ENCODE results near the gene KCNC3. TPM values are rescaled to one million over a fixed set of nuclear protein-coding genes. Genes with fewer than 3 reads are reported as not detected.

The KCNC3 gene
- total and polyA plus RNA-seq, 2 experiments from 2014 or later = 1.3 to 3.4 TPM

DNA sequence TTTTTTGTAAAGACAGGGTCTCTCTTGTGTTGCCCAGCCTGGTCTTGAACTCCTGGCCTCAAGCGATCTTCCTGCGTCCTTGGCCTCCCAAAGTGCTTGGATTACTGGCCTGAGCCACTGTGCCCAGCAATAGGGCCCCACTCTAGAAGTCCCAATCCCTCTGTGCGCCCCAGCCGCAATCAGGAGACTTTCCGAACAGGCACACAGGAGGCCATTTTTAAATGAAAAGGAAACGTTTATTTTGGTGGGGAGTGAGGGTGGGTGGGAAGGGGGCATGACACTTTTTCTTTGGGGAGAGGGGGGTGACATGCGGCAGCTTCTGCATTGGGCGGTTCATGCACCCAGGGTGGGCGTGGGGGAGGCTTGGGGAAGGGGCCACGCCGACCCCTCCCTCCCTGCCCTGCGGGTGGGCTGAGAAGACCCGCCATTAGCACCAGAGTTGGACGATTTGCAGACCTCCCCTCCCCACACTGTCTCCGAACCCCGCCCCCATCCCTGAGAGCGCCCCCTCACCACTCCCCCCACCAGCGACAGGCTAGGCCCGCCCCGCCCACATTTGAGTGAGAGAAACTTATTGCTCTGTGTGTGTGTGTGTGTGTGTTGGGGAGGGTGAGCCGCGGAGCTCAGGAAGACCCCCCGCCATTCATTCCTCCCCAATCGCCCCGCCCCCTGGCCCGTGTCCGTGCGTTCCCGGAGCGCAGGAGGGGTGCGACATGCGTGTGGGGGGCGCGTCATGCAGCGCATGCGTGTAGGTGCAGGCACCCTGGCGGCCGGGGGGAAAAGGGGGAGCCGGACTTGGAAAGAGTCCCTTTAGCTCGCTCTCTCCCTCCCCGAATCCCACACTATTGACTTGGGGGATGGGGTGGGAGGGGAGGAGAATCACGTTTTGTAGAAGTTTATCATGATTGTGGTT lies 17.2 kb downstream of the KCNC3 start:
- H3K4me3 Mint-ChIP-seq = no peak overlapping the region
- peak; percentile 96 for DNase-seq (ENCODE audit: low spot score)
- peak overlapping the region; percentile 95 for H3K4me2 ChIP-seq
- H3K9me3 Mint-ChIP-seq = peaks cover 88% of the 10 kb centered on the region
- H2AFZ ChIP-seq = peak overlapping the region; percentile 16; the same call in 1 of the 2 replicates
- peaks cover 32% of the 10 kb centered on the region for H3F3A ChIP-seq (replicated peaks; ENCODE audit: low read depth)
- TF ChIP-seq, protein P1, sequence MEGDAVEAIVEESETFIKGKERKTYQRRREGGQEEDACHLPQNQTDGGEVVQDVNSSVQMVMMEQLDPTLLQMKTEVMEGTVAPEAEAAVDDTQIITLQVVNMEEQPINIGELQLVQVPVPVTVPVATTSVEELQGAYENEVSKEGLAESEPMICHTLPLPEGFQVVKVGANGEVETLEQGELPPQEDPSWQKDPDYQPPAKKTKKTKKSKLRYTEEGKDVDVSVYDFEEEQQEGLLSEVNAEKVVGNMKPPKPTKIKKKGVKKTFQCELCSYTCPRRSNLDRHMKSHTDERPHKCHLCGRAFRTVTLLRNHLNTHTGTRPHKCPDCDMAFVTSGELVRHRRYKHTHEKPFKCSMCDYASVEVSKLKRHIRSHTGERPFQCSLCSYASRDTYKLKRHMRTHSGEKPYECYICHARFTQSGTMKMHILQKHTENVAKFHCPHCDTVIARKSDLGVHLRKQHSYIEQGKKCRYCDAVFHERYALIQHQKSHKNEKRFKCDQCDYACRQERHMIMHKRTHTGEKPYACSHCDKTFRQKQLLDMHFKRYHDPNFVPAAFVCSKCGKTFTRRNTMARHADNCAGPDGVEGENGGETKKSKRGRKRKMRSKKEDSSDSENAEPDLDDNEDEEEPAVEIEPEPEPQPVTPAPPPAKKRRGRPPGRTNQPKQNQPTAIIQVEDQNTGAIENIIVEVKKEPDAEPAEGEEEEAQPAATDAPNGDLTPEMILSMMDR (conservative IDR thresholded peaks at IDR 0.05; ENCODE audit: low read depth in 2 of 2) = no peak
- TF ChIP-seq POLR2AphosphoS5 (IDR thresholded peaks at IDR 0.05; ENCODE audit: low read depth) = peak; percentile 71
- H3K36me3 Mint-ChIP-seq (ENCODE audit: low read depth) = peaks cover 30% of the 10 kb centered on the region
- no peaks in the 10 kb centered on the region for H3K4me1 Mint-ChIP-seq
- peak overlapping the region; percentile 88 for H3K27ac ChIP-seq (ENCODE audit: low read depth)
- H4K20me1 ChIP-seq (replicated peaks; ENCODE audit: insufficient read depth) = no peaks in the 10 kb centered on the region
- no peak for ATAC-seq
- peaks cover 12% of the 10 kb centered on the region for H3K4me1 ChIP-seq (ENCODE audit: insufficient read depth)
- no peak overlapping the region for H3K27ac Mint-ChIP-seq
- no peaks in the 10 kb centered on the region for H3K79me2 ChIP-seq (replicated peaks; ENCODE audit: insufficient read depth)
- peaks cover 11% of the 10 kb centered on the region for H3K27me3 ChIP-seq (ENCODE audit: insufficient read depth)
- H3K27me3 Mint-ChIP-seq (ENCODE audit: insufficient read depth, low read depth, poor library complexity) = peaks cover 10% of the 10 kb centered on the region
- H3K4me3 ChIP-seq = peak overlapping the region; percentile 79
- H3K36me3 ChIP-seq (ENCODE audit: insufficient read depth) = peaks cover 6% of the 10 kb centered on the region; the same call in 1 of the 2 replicates
- H3K9me2 ChIP-seq (ENCODE audit: insufficient read depth) = no peaks in the 10 kb centered on the region

DNA sequence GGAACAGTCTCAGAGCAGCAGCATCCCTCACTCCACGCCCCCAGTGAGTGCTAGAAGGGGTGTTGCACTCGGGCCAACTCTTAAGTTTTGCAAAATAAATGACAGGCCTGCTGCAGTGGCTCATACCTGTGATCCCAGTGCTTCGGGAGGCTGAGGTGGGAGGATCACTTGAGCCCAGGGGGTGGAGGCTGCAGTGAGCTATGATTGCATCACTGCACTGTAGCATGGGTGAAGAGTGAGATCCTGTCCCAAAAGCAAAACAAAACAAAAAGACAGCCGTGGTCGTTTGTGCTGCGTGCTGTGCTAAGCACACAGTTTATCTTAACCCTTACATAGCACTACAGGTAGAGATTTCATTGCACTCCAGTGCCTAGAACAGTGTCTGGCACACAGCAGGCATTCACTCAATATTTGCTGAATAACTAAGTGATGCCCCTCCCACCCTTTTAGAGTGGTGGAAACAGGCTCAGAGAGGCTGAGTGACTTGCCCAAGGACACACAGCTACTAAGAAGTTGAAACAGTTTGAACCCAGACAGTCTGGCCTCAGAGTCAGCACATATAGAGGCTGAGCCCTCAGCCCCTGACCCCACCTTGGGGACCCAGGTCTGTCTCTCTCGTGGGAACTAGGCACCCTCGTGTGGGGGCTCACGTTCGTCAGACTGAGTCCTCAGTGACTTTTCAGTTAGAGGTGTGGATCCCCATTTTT lies 18.3 kb downstream of the KCNC3 start:
- peaks cover 37% of the 10 kb centered on the region for H3K36me3 Mint-ChIP-seq (ENCODE audit: low read depth)
- H3K4me1 ChIP-seq (ENCODE audit: insufficient read depth) = peaks cover 12% of the 10 kb centered on the region
- no peak overlapping the region for H3K27ac ChIP-seq (ENCODE audit: low read depth)
- peak overlapping the region; percentile 95 for H3K4me2 ChIP-seq
- H3F3A ChIP-seq (replicated peaks; ENCODE audit: low read depth) = peaks cover 28% of the 10 kb centered on the region
- H4K20me1 ChIP-seq (replicated peaks; ENCODE audit: insufficient read depth) = no peaks in the 10 kb centered on the region
- H3K4me1 Mint-ChIP-seq = no peaks in the 10 kb centered on the region
- H2AFZ ChIP-seq = no peak overlapping the region
- peaks cover 6% of the 10 kb centered on the region; the same call in 1 of the 2 replicates for H3K36me3 ChIP-seq (ENCODE audit: insufficient read depth)
- ATAC-seq = no peak
- H3K27ac Mint-ChIP-seq = no peak overlapping the region
- no peaks in the 10 kb centered on the region for H3K79me2 ChIP-seq (replicated peaks; ENCODE audit: insufficient read depth)
- DNase-seq (ENCODE audit: low spot score) = no peak
- H3K27me3 Mint-ChIP-seq (ENCODE audit: insufficient read depth, low read depth, poor library complexity) = peaks cover 6% of the 10 kb centered on the region
- no peaks in the 10 kb centered on the region for H3K9me2 ChIP-seq (ENCODE audit: insufficient read depth)
- peak overlapping the region; percentile 79 for H3K4me3 ChIP-seq
- H3K9me3 Mint-ChIP-seq = peaks cover 90% of the 10 kb centered on the region
- no peak overlapping the region for H3K4me3 Mint-ChIP-seq
- peaks cover 17% of the 10 kb centered on the region for H3K27me3 ChIP-seq (ENCODE audit: insufficient read depth)
- TF ChIP-seq JUNB (IDR thresholded peaks at IDR 0.05; ENCODE audit: unreplicated experiment) = no peak
- TF ChIP-seq NANOG (IDR thresholded peaks at IDR 0.05; ENCODE audit: borderline replicate concordance) = no peak
- no peak for TF ChIP-seq CREB1 (CRISPR knock-in tag; IDR thresholded peaks at IDR 0.05; ENCODE audit: low read depth)
- TF ChIP-seq ZNF331 (CRISPR knock-in tag; IDR thresholded peaks at IDR 0.05; ENCODE audit: low read depth) = no peak
- TF ChIP-seq STAT1 (IDR thresholded peaks at IDR 0.05; ENCODE audit: unreplicated experiment) = no peak
- no peak for TF ChIP-seq ZNF114 (CRISPR knock-in tag; IDR thresholded peaks at IDR 0.05)
- no peak for TF ChIP-seq EZH2phosphoT487 (IDR thresholded peaks at IDR 0.05; ENCODE audit: unreplicated experiment)
- TF ChIP-seq, protein P2, sequence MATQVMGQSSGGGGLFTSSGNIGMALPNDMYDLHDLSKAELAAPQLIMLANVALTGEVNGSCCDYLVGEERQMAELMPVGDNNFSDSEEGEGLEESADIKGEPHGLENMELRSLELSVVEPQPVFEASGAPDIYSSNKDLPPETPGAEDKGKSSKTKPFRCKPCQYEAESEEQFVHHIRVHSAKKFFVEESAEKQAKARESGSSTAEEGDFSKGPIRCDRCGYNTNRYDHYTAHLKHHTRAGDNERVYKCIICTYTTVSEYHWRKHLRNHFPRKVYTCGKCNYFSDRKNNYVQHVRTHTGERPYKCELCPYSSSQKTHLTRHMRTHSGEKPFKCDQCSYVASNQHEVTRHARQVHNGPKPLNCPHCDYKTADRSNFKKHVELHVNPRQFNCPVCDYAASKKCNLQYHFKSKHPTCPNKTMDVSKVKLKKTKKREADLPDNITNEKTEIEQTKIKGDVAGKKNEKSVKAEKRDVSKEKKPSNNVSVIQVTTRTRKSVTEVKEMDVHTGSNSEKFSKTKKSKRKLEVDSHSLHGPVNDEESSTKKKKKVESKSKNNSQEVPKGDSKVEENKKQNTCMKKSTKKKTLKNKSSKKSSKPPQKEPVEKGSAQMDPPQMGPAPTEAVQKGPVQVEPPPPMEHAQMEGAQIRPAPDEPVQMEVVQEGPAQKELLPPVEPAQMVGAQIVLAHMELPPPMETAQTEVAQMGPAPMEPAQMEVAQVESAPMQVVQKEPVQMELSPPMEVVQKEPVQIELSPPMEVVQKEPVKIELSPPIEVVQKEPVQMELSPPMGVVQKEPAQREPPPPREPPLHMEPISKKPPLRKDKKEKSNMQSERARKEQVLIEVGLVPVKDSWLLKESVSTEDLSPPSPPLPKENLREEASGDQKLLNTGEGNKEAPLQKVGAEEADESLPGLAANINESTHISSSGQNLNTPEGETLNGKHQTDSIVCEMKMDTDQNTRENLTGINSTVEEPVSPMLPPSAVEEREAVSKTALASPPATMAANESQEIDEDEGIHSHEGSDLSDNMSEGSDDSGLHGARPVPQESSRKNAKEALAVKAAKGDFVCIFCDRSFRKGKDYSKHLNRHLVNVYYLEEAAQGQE (IDR thresholded peaks at IDR 0.05; ENCODE audit: unreplicated experiment) = no peak
